GM12875 (cell line): Measurements from ENCODE around the gene CLSTN2.
"Not testable (repeated sequence)": the region's sequence is repeated elsewhere in the genome, so short reads cannot be mapped to it uniquely, and the experiment has no call there.

Experiments used
- H3K4me3 ChIP-seq: one replicate; pipeline ENCODE4 v1.5.1; 2011; ENCODE audit warnings: low read depth, low read length, control low read depth
- CTCF ChIP-seq: IDR thresholded peaks from 2 replicates; pipeline ENCODE4 v1.5.1; 2011; ENCODE audit warnings: low read depth, mild to moderate bottlenecking, control low read depth, inconsistent platforms, low read length, moderate library complexity, borderline replicate concordance; ENCODE audit not compliant: insufficient read depth

The CLSTN2 gene

DNA sequence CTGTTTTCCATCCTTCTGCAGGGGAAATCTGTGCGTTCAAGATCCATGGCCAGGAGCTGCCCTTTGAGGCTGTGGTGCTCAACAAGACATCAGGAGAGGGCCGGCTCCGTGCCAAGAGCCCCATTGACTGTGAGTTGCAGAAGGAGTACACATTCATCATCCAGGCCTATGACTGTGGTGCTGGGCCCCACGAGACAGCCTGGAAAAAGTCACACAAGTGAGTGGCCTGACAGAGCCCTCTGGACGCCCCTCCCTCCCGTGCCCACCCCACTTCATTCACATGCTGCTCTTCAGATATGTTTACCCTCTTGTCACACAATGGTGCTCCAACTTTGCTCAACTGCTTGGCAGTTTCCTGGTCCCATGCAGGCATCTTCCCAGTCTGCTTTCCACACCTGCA lies 468.6 kb downstream of the CLSTN2 start:
- no peak overlapping the region for H3K4me3 ChIP-seq
- TF ChIP-seq CTCF, result no peak

DNA sequence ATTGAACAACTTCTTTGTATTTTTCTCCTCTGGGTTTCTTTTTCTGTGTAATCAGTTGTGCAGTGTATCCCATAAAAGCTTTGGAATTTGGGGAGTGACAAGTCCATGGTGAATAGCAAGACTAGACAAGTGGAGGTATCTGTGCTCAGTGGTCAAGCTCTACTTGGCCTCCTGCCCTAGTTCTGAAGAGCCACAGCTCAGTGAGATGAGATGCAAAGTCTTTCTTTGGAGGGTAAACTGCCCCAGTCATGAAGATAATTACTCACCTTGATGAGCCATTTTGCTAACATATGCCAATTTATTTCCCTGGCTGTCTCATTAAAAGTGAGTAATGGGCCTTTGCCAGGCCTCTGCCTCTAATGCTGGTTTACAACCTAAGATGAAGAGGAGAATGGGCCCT lies 471.7 kb downstream of the CLSTN2 start:
- H3K4me3 ChIP-seq, result no peak overlapping the region
- no peak for TF ChIP-seq CTCF

- no peak overlapping the region for H3K4me3 ChIP-seq
- no peak for TF ChIP-seq CTCF
These were observed 473.3 kb downstream of the CLSTN2 start for GRCh38 chr3:140408252-140408651.

DNA sequence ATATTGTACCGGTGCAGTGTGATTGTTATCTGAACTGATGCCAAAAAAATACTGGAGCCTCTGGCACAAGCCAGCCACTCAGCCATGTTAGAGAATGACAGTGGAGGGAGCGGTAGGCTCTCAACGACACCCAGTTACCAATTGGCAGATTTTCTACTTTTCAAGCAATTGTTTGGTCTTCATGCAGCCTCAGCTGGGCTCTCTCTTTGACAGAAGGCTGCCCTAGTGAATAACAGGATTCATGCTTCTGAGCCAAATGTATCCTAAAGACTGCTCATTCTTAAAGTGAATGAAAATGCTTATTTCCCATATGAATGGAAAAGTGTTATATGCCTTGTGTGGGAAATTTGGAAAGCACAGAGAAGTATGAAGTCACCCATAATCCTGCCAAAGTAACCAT lies 481.7 kb downstream of the CLSTN2 start:
- no peak for TF ChIP-seq CTCF
- no peak overlapping the region for H3K4me3 ChIP-seq

DNA sequence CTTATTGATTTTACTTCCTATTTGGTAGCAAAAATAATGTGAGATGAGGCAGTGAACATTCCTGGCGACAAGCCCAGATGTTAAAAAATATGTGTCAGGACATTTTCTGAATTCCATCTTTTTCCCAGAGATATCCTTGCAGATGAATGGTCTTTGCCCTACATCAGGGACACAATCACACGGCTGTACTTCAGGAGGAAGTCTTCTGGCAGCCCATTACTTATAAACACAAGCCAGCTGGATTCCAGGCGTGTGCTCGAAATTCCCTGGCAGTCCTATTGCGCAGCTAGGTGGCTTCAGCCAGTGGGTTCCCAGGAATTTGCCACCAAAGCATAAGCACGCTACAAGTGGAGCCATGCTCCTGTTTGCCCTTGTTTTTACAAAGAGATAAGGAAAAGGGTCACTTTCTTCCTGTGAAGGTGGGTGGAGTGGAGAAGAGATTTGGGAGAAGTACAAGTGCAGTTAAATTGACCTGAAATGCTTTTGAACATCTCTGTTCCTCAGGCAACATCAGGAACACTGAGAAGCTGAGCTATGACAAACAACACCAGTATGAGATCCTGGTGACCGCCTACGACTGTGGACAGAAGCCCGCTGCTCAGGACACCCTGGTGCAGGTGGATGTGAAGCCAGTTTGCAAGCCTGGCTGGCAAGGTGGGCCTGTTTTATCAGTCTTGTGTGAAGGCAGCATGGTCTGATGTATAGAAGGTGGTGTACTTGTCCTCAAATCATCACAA lies 485.8 kb downstream of the CLSTN2 start:
- TF ChIP-seq CTCF, result no peak
- no peak overlapping the region for H3K4me3 ChIP-seq

GRCh38 chr3:140421884-140422283 lies 486.9 kb downstream of the CLSTN2 start:
- no peak for TF ChIP-seq CTCF
- H3K4me3 ChIP-seq, result no peak overlapping the region

DNA sequence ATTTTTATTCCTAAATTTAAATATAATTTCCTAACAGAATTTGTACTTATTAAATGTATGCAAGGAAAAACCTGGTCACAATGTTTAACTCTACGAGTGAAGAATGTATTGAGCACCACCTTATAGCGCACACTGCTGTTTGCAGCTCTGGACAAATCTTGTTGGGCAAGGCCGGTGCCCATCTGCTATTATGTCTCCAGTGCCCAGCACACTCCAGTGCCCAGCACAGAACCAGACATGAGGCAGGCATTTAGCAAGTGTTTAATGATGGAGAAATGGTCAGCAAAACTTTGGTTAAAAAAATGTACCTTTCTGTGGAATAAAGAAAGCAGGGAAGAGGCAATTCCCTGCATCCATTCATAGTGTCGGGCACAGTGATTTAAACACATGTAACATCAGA lies 488.2 kb downstream of the CLSTN2 start:
- TF ChIP-seq CTCF, result no peak

DNA sequence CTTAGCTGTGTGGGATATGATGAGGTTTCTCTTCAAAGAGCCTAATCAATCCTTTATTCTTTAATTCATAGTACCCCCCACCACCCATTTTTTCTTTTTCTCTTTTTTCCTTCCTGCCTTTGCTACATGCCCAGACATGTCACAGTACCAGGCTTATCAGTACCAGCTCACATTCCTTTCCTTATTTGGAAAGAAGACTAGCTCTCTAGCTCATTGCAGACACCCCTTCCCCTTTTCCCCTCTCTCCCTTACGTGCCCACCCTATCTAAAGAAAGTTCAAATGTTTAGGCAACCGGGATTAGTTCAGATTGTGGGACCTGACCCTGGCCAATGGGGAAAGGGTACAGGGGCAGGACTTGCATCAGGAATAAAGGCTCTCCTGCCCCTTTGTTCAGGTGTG lies 488.6 kb downstream of the CLSTN2 start:
- not testable (repeated sequence) for H3K4me3 ChIP-seq

More for the DNA sequence above, 488.2 kb downstream of the CLSTN2 start:
- H3K4me3 ChIP-seq, result no peak overlapping the region
